Loucy (cell line): ENCODE data around the gene LRRC45.

ENCODE experiments used
- H2AFZ ChIP-seq: fragments of 200-600 bp; sonication (generic); 2 replicates; pipeline ENCODE4 v1.6.0; 2016; ENCODE audit warnings: antibody characterized with exemption, mild to moderate bottlenecking, low read length, moderate library complexity
- H3F3A ChIP-seq: fragments of 200-600 bp; 2 replicates; pipeline ENCODE4 v1.6.0; 2016; ENCODE audit warnings: antibody characterized with exemption, low read depth, mild to moderate bottlenecking
- H3K27me3 ChIP-seq: fragments of 200-600 bp; sonication (generic); 2 replicates; pipeline ENCODE4 v1.6.1; 2014; ENCODE audit warnings: low read length, mild to moderate bottlenecking; ENCODE audit not compliant: insufficient read depth, poor library complexity, severe bottlenecking
- H3K36me3 ChIP-seq: fragments of 200-600 bp; sonication (generic); 2 replicates; pipeline ENCODE4 v1.6.1; 2016; ENCODE audit warnings: low read length; ENCODE audit not compliant: insufficient read depth
- H3K4me1 ChIP-seq: fragments of 200-600 bp; sonication (generic); 2 replicates; pipeline ENCODE4 v1.5.1; 2014; ENCODE audit warnings: low read length, mild to moderate bottlenecking; ENCODE audit not compliant: insufficient read depth, poor library complexity, severe bottlenecking
- H3K4me2 ChIP-seq: fragments of 200-600 bp; sonication (generic); 2 replicates; pipeline ENCODE4 v1.6.0; 2014; ENCODE audit warnings: antibody characterized with exemption, low read length, low read depth, mild to moderate bottlenecking; ENCODE audit not compliant: poor library complexity, severe bottlenecking
- H3K4me3 ChIP-seq: fragments of 200-600 bp; sonication (generic); 2 replicates; pipeline ENCODE4 v1.5.1; 2014; ENCODE audit warnings: low read length, mild to moderate bottlenecking, mixed read lengths; ENCODE audit not compliant: poor library complexity, severe bottlenecking
- H3K79me2 ChIP-seq: fragments of 200-600 bp; sonication (generic); 2 replicates; pipeline ENCODE4 v1.6.1; 2014; ENCODE audit warnings: low read length; ENCODE audit not compliant: insufficient read depth
- H3K9ac ChIP-seq: fragments of 200-600 bp; sonication (generic); 2 replicates; pipeline ENCODE4 v1.6.0; 2014; ENCODE audit warnings: mild to moderate bottlenecking, low read depth, low read length, moderate library complexity; ENCODE audit not compliant: poor library complexity, severe bottlenecking
- H3K9me2 ChIP-seq: fragments of 200-600 bp; sonication (generic); replicated peaks from 2 replicates; pipeline ENCODE4 v1.6.1; 2016; ENCODE audit warnings: low read depth, low read length, mixed read lengths
- H3K9me3 ChIP-seq: fragments of 200-600 bp; sonication (generic); 2 replicates; pipeline ENCODE4 v1.6.1; 2014; ENCODE audit warnings: mild to moderate bottlenecking, antibody characterized with exemption, low read length, low read depth; ENCODE audit not compliant: insufficient read depth
- H4K20me1 ChIP-seq: fragments of 200-600 bp; sonication (generic); 2 replicates; pipeline ENCODE4 v1.6.0; 2014; ENCODE audit warnings: antibody characterized with exemption, low read length, mild to moderate bottlenecking; ENCODE audit not compliant: insufficient read depth, poor library complexity, severe bottlenecking
- CTCF ChIP-seq: fragments of 200-600 bp; sonication (generic); conservative IDR thresholded peaks from 2 replicates; pipeline ENCODE4 v1.5.1; 2014; ENCODE audit warnings: mild to moderate bottlenecking, antibody characterized with exemption, low read length
- EZH2phosphoT487 ChIP-seq: fragments of 200-600 bp; IDR thresholded peaks from 2 replicates; pipeline ENCODE4 v1.6.1; 2018; ENCODE audit warnings: antibody characterized with exemption, mild to moderate bottlenecking, moderate library complexity, borderline replicate concordance

LRRC45 gene

GRCh38 chr17:82070611-82071010 is 47.5 kb downstream of the LRRC45 start:
- no peaks in the 10 kb centered on the region for H3K36me3 ChIP-seq
- H3K27me3 ChIP-seq: no peaks in the 10 kb centered on the region
- H3K9ac ChIP-seq: no peak overlapping the region
- no peak overlapping the region for H2AFZ ChIP-seq
- TF ChIP-seq EZH2phosphoT487: no peak
- TF ChIP-seq CTCF: no peak
- H3K9me2 ChIP-seq: no peaks in the 10 kb centered on the region
- no peak overlapping the region for H3K4me3 ChIP-seq
- no peaks in the 10 kb centered on the region for H3K79me2 ChIP-seq
- H3F3A ChIP-seq: no peaks in the 10 kb centered on the region
- peaks cover 5% of the 10 kb centered on the region for H3K4me1 ChIP-seq
- H3K9me3 ChIP-seq: no peaks in the 10 kb centered on the region
- no peaks in the 10 kb centered on the region for H4K20me1 ChIP-seq
- H3K4me2 ChIP-seq: no peak overlapping the region

GRCh38 chr17:82072827-82073226 is 49.7 kb downstream of the LRRC45 start:
- H3K4me1 ChIP-seq: no peaks in the 10 kb centered on the region
- no peak overlapping the region for H3K9ac ChIP-seq
- H3K79me2 ChIP-seq: no peaks in the 10 kb centered on the region
- H2AFZ ChIP-seq: no peak overlapping the region
- no peak overlapping the region for H3K4me3 ChIP-seq
- no peaks in the 10 kb centered on the region for H3K9me3 ChIP-seq
- H3K36me3 ChIP-seq: no peaks in the 10 kb centered on the region; the same call in 1 of the 2 replicates
- TF ChIP-seq EZH2phosphoT487: no peak
- TF ChIP-seq CTCF: no peak
- H4K20me1 ChIP-seq: no peaks in the 10 kb centered on the region
- H3K9me2 ChIP-seq: no peaks in the 10 kb centered on the region
- no peaks in the 10 kb centered on the region for H3K27me3 ChIP-seq
- no peaks in the 10 kb centered on the region for H3F3A ChIP-seq
- H3K4me2 ChIP-seq: no peak overlapping the region

GRCh38 chr17:82073446-82073845 is 50.3 kb downstream of the LRRC45 start:
- no peak overlapping the region for H3K9ac ChIP-seq
- no peaks in the 10 kb centered on the region for H4K20me1 ChIP-seq
- no peaks in the 10 kb centered on the region for H3K9me2 ChIP-seq
- H3K9me3 ChIP-seq: no peaks in the 10 kb centered on the region
- H3K27me3 ChIP-seq: no peaks in the 10 kb centered on the region
- H3K79me2 ChIP-seq: no peaks in the 10 kb centered on the region
- no peaks in the 10 kb centered on the region for H3K4me1 ChIP-seq
- TF ChIP-seq EZH2phosphoT487 (no peak), CTCF (no peak)
- H2AFZ ChIP-seq: no peak overlapping the region
- peaks cover 5% of the 10 kb centered on the region; the same call in 1 of the 2 replicates for H3K36me3 ChIP-seq
- H3K4me3 ChIP-seq: no peak overlapping the region
- H3K4me2 ChIP-seq: no peak overlapping the region
- no peaks in the 10 kb centered on the region for H3F3A ChIP-seq
